Umbilical cord (tissue), 2 donors: ENCODE measurements around the gene SUPT5H. TPM values are rescaled to one million over a fixed set of nuclear protein-coding genes. Genes with fewer than 3 reads are reported as not detected.

Experiments used
- DNase-seq: peaks from one replicate; pipeline ENCODE4 v3.0.0-alpha.2; 2015; ENCODE audit warnings: low spot score
- total RNA-seq: library from RNA; depleted of rRNA; stranded (reverse); fragments of >200 nt; gene quantifications from one replicate; pipeline ENCODE4 v1.2.3, GENCODE V29; 2014; ENCODE audit warnings: low replicate concordance; ENCODE audit not compliant: insufficient read depth

Gene SUPT5H
- total RNA-seq, 1 donor from 2014 or later: 41.4 TPM

DNA sequence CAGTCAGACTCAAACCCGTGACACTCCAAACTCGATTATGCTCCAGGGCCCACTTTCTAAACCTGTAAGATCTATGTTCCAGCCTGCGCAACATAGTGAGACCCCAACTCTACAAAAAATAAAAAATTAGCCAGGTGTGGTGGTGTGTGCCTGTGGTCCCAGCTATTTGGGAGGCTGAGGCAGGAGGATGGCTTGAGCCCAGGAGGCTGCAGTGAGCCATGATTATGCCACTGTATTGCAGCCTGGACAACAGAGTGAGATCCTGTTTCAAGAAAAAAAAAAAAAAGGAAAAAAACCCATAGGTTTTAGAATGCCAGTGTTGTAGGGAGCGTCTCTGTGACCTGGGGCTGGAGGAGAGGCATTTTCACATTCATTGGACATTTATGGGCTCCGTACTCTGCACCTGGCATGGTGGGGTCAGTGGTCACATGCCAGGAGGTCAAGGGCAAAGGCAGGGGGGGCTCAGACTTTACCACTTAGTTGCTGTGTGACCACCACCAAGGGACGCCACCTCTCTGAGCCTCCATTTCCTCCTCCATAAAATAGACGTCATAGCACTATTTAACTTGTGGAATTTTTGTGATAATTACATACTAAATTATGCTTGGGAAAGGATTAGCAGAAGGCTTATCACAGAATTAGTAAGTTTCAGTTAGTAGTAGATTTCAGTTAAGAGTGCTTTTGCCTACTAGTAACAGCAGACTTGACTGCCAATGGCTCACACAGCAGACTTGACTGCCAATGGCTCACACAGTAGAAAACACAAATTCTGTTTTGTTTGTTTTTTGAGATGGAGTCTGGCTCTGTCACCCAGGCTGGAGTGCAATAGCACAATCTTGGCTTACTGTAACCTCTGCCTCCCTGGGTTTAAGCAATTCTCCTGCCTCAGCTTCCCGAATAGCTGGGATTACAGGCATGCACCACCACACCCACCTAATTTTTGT is 75.4 kb downstream of the SUPT5H start:
- no peak for DNase-seq

DNA sequence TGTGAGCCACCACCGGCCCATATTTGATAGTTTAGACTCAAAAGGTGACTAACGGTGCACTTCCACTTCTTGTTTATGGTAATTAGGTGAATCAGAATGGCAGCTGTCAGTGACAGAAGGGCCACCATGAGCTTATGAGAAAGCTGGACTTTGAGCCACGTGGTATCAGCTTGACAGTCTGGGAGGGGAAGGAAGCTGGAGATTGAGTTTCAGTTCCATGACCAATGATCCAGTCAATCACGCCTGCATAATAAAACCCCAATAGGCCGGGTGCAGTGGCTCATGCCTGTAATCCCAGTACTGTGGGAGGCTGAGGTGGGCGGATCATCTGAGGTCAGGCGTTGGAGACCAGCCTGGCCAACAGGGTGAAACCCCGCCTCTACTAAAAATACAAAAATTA is 79.1 kb downstream of the SUPT5H start:
- DNase-seq: no peak

- DNase-seq: no peak
These were observed 79.8 kb downstream of the SUPT5H start for GRCh38 chr19:39525205-39525604.

Other genes starting within 250 kb of the SUPT5H start
- gene NCCRP1, start 248.6 kb upstream of the SUPT5H start, total RNA-seq: 1.4 TPM
- not detected for gene SYCN, start 241.3 kb upstream of the SUPT5H start, total RNA-seq
- gene IFNL3, start 200.6 kb upstream of the SUPT5H start, total RNA-seq: not detected
- not detected for gene IFNL4, start 196.7 kb upstream of the SUPT5H start, total RNA-seq
- not detected for gene IFNL2, start 177.2 kb upstream of the SUPT5H start, total RNA-seq
- gene IFNL1, start 149.2 kb upstream of the SUPT5H start, total RNA-seq: not detected
- gene LRFN1, start 124.7 kb upstream of the SUPT5H start, total RNA-seq: 4.8 TPM
- 7.9 TPM for gene GMFG, start 109.5 kb upstream of the SUPT5H start, total RNA-seq
- 35.9 TPM for gene SAMD4B, start 103.2 kb upstream of the SUPT5H start, total RNA-seq
- gene PAF1, start 54.5 kb upstream of the SUPT5H start, total RNA-seq: 12.5 TPM
- gene MED29, start 54.2 kb upstream of the SUPT5H start, total RNA-seq: 13.7 TPM
- 15.4 TPM for gene ZFP36, start 38.7 kb upstream of the SUPT5H start, total RNA-seq
- gene PLEKHG2, start 32.9 kb upstream of the SUPT5H start, total RNA-seq: 37.8 TPM
- 87.2 TPM for gene RPS16, start 9.6 kb upstream of the SUPT5H start, total RNA-seq
- gene TIMM50, start 35.3 kb downstream of the SUPT5H start, total RNA-seq: 109 TPM
- gene DLL3, start 53.4 kb downstream of the SUPT5H start, total RNA-seq: not detected
- not detected for gene SELENOV, start 69.6 kb downstream of the SUPT5H start, total RNA-seq
- gene EID2B, start 87.3 kb downstream of the SUPT5H start, total RNA-seq: 11.3 TPM
- 10.1 TPM for gene EID2, start 94.6 kb downstream of the SUPT5H start, total RNA-seq
- not detected for gene LGALS13, start 156.9 kb downstream of the SUPT5H start, total RNA-seq
- gene LGALS16, start 210.3 kb downstream of the SUPT5H start, total RNA-seq: not detected